ENCODE measurements around the gene MS4A15. TPM values are rescaled to one million over a fixed set of nuclear protein-coding genes. Genes with fewer than 3 reads are reported as not detected.
A peak's percentile ranks its signal among the peaks of the same experiment; 100 is the strongest.

MS4A15 gene
- total RNA-seq, 2 donors from 2014 or later = not detected

- ATAC-seq = no peak
- TF ChIP-seq POLR2A (IDR thresholded peaks at IDR 0.05) (no peak), CTCF (IDR thresholded peaks at IDR 0.05) (no peak)
- H3K27ac ChIP-seq = no peak overlapping the region
- no peaks in the 10 kb centered on the region for H3K9me3 ChIP-seq
- DNase-seq = no peak
- intact Hi-C loops (cut with DNase I) = no loop called here
- WGBS, 2 donors = 83 to 92% methylated on average over 1 of the region's 1 CpG
- no peaks in the 10 kb centered on the region for H3K27me3 ChIP-seq
- H3K4me1 ChIP-seq = no peaks in the 10 kb centered on the region
- no peak overlapping the region for H3K4me3 ChIP-seq
- H3K36me3 ChIP-seq (replicated peaks in 1 of 2; ENCODE audit: insufficient read depth in 1 of 2, low read depth in 2 of 2) = no peaks in the 10 kb centered on the region
Measured at GRCh38 chr11:60725592-60725991, 31.1 kb upstream of the MS4A15 start.

GRCh38 chr11:60731586-60731985 is 25.1 kb upstream of the MS4A15 start:
- H3K27me3 ChIP-seq = no peaks in the 10 kb centered on the region
- no peak overlapping the region for H3K4me3 ChIP-seq
- no peaks in the 10 kb centered on the region for H3K4me1 ChIP-seq
- intact Hi-C loops (cut with DNase I) = no loop called here
- H3K36me3 ChIP-seq (replicated peaks in 1 of 2; ENCODE audit: insufficient read depth in 1 of 2, low read depth in 2 of 2) = no peaks in the 10 kb centered on the region
- no peak for DNase-seq
- TF ChIP-seq CTCF (IDR thresholded peaks at IDR 0.05) (no peak), POLR2A (IDR thresholded peaks at IDR 0.05) (no peak)
- no peak overlapping the region for H3K27ac ChIP-seq
- no peak for ATAC-seq
- H3K9me3 ChIP-seq = no peaks in the 10 kb centered on the region
- 61% methylated on average over 8 of the region's 8 CpGs for WGBS, 2 donors

- intact Hi-C loops (cut with DNase I) = no loop called here
- Histone ChIP-seq H3K27ac (no peak overlapping the region), H3K27me3 (no peaks in the 10 kb centered on the region), H3K36me3 (replicated peaks in 1 of 2; ENCODE audit: insufficient read depth in 1 of 2, low read depth in 2 of 2) (no peaks in the 10 kb centered on the region), H3K9me3 (no peaks in the 10 kb centered on the region), H3K4me1 (no peaks in the 10 kb centered on the region), H3K4me3 (no peak overlapping the region)
- TF ChIP-seq CTCF (IDR thresholded peaks at IDR 0.05) = no peak
- no peak for TF ChIP-seq POLR2A (IDR thresholded peaks at IDR 0.05)
- DNase-seq = peak in 1 of 4 donors; percentile 15
- ATAC-seq = no peak
- 60 to 62% methylated on average over 4 of the region's 4 CpGs for WGBS, 2 donors
Measured at GRCh38 chr11:60734279-60734678, 22.4 kb upstream of the MS4A15 start.

- no peak overlapping the region for H3K4me3 ChIP-seq
- DNase-seq = no peak
- no peaks in the 10 kb centered on the region for H3K36me3 ChIP-seq (replicated peaks in 1 of 2; ENCODE audit: insufficient read depth in 1 of 2, low read depth in 2 of 2)
- no peak for ATAC-seq
- H3K4me1 ChIP-seq = peaks cover 5% of the 10 kb centered on the region
- H3K27ac ChIP-seq = no peak overlapping the region
- H3K9me3 ChIP-seq = no peaks in the 10 kb centered on the region
- 68 to 77% methylated on average over 7 of the region's 7 CpGs for WGBS, 2 donors
- TF ChIP-seq CTCF (IDR thresholded peaks at IDR 0.05) (no peak), POLR2A (IDR thresholded peaks at IDR 0.05) (no peak)
- H3K27me3 ChIP-seq = no peaks in the 10 kb centered on the region
- intact Hi-C loops (cut with DNase I) = no loop called here
Measured at GRCh38 chr11:60739114-60739513, 17.6 kb upstream of the MS4A15 start.

- DNase-seq = no peak
- no peaks in the 10 kb centered on the region for H3K27me3 ChIP-seq
- no peak overlapping the region for H3K4me3 ChIP-seq
- no peaks in the 10 kb centered on the region for H3K36me3 ChIP-seq (replicated peaks in 1 of 2; ENCODE audit: insufficient read depth in 1 of 2, low read depth in 2 of 2)
- H3K4me1 ChIP-seq = peaks cover 5% of the 10 kb centered on the region
- no peak overlapping the region for H3K27ac ChIP-seq
- no peak for ATAC-seq
- no peaks in the 10 kb centered on the region for H3K9me3 ChIP-seq
- intact Hi-C loops (cut with DNase I) = no loop called here
- no peak for TF ChIP-seq CTCF (IDR thresholded peaks at IDR 0.05)
- no peak for TF ChIP-seq POLR2A (IDR thresholded peaks at IDR 0.05)
Measured at GRCh38 chr11:60740573-60740972, 16.1 kb upstream of the MS4A15 start.
